Stimulated activated CD4-positive, alpha-beta T cell treated with anti-CD3 and anti-CD28 coated beads, Interleukin-4, amount 100 ng/mL, for 48 hours (primary cell): ENCODE results near the gene CCDC178.

Experiments
- DNase-seq, 2 donors: peaks; one replicate each; pipeline ENCODE4 v3.0.0-alpha.2; 2020; ENCODE audit warnings: low read depth in 2 of 2

CCDC178 gene

GRCh38 chr18:33132657-33133056 lies 307.9 kb downstream of the CCDC178 start:
- no peak for DNase-seq

GRCh38 chr18:33128581-33128980 lies 311.9 kb downstream of the CCDC178 start:
- no peak for DNase-seq

GRCh38 chr18:33123862-33124518 lies 316.5 kb downstream of the CCDC178 start:
- DNase-seq: no peak

- DNase-seq: no peak
These were observed 324.1 kb downstream of the CCDC178 start for GRCh38 chr18:33116376-33116775.

- no peak for DNase-seq
These were observed 324.6 kb downstream of the CCDC178 start for GRCh38 chr18:33115917-33116316.

- no peak for DNase-seq
These were observed 325.0 kb downstream of the CCDC178 start for GRCh38 chr18:33115476-33115875.

- DNase-seq: no peak
These were observed 325.8 kb downstream of the CCDC178 start for GRCh38 chr18:33114749-33115148.

- no peak for DNase-seq
These were observed 327.1 kb downstream of the CCDC178 start for GRCh38 chr18:33113416-33113815.

- no peak for DNase-seq
These were observed 333.0 kb downstream of the CCDC178 start for GRCh38 chr18:33107511-33107910.

- no peak for DNase-seq
These were observed 339.2 kb downstream of the CCDC178 start for GRCh38 chr18:33101316-33101715.

- DNase-seq: no peak
These were observed 340.9 kb downstream of the CCDC178 start for GRCh38 chr18:33099626-33100025.

GRCh38 chr18:33097126-33097525 lies 343.4 kb downstream of the CCDC178 start:
- DNase-seq: no peak

GRCh38 chr18:33090461-33090860 lies 350.1 kb downstream of the CCDC178 start:
- no peak for DNase-seq

- DNase-seq: no peak
These were observed 363.9 kb downstream of the CCDC178 start for GRCh38 chr18:33076601-33077000.

- DNase-seq: no peak
These were observed 366.4 kb downstream of the CCDC178 start for GRCh38 chr18:33074125-33074524.

- no peak for DNase-seq
These were observed 377.6 kb downstream of the CCDC178 start for GRCh38 chr18:33062834-33063364.

- DNase-seq: no peak
These were observed 387.6 kb downstream of the CCDC178 start for GRCh38 chr18:33052886-33053285.

- no peak for DNase-seq
These were observed 389.1 kb downstream of the CCDC178 start for GRCh38 chr18:33051407-33051806.

- no peak for DNase-seq
These were observed 400.3 kb downstream of the CCDC178 start for GRCh38 chr18:33040213-33040612.

- DNase-seq: no peak
These were observed 405.6 kb downstream of the CCDC178 start for GRCh38 chr18:33034945-33035344.

- DNase-seq: no peak
These were observed 406.3 kb downstream of the CCDC178 start for GRCh38 chr18:33034212-33034611.

GRCh38 chr18:33022370-33022769 lies 418.2 kb downstream of the CCDC178 start:
- no peak for DNase-seq

GRCh38 chr18:33020877-33021276 lies 419.6 kb downstream of the CCDC178 start:
- no peak for DNase-seq
